Activated T-cell treated with anti-CD3 and anti-CD28 coated beads, Interleukin-2, amount 50 U/mL, for 72 hours (primary cell): ENCODE measurements around the gene RFX6. TPM values are rescaled to one million over a fixed set of nuclear protein-coding genes. Genes with fewer than 3 reads are reported as not detected.

ENCODE experiments used
- ATAC-seq, 2 donors: fragments of 150-1000 bp; cut with Tn5 transposase; replicated peaks in 1 of 2; 2 replicates each; pipeline ENCODE4 v1.10.0; 2021; ENCODE audit warnings: moderate library complexity in 2 of 2, mild to moderate bottlenecking in 1 of 2
- DNase-seq, 2 donors: peaks; one replicate each; pipeline ENCODE4 v3.0.0; 2021 to 2022; ENCODE audit warnings: mixed read lengths in 1 of 2
- H3K27ac Mint-ChIP-seq: one replicate; pipeline ENCODE4 v1.8.0; 2022; ENCODE audit warnings: mild to moderate bottlenecking, moderate library complexity, mixed read lengths
- H3K27me3 Mint-ChIP-seq: one replicate; pipeline ENCODE4 v1.8.0; 2022; ENCODE audit warnings: low read depth, mixed read lengths
- H3K36me3 Mint-ChIP-seq, 2 donors: one replicate each; pipeline ENCODE4 v1.8.0; 2022; ENCODE audit warnings: mixed read lengths in 2 of 2, mild to moderate bottlenecking in 1 of 2; ENCODE audit not compliant: insufficient read depth in 2 of 2
- H3K4me1 Mint-ChIP-seq: one replicate; pipeline ENCODE4 v1.8.0; 2022; ENCODE audit warnings: low read depth, mixed read lengths
- H3K4me3 Mint-ChIP-seq, 2 donors: one replicate each; pipeline ENCODE4 v1.8.0; 2022; ENCODE audit warnings: mild to moderate bottlenecking in 2 of 2, mixed read lengths in 2 of 2, moderate library complexity in 2 of 2
- H3K9me3 Mint-ChIP-seq, 2 donors: one replicate each; pipeline ENCODE4 v1.8.0; 2022; ENCODE audit warnings: mixed read lengths in 2 of 2
- total RNA-seq, 2 donors: library from RNA; stranded (reverse); gene quantifications; one replicate each; pipeline ENCODE4 v1.2.3, GENCODE V29; 2022

RFX6 gene
- total RNA-seq, 2 donors from 2014 or later: not detected

GRCh38 chr6:116925088-116925794, 48.2 kb downstream of the RFX6 start:
- H3K27me3 Mint-ChIP-seq: no peaks in the 10 kb centered on the region
- H3K4me3 Mint-ChIP-seq: no peak overlapping the region
- no peaks in the 10 kb centered on the region for H3K9me3 Mint-ChIP-seq
- no peaks in the 10 kb centered on the region for H3K36me3 Mint-ChIP-seq
- H3K27ac Mint-ChIP-seq: no peak overlapping the region
- no peak for ATAC-seq
- H3K4me1 Mint-ChIP-seq: no peaks in the 10 kb centered on the region
- no peak for DNase-seq

GRCh38 chr6:116928677-116929076, 51.6 kb downstream of the RFX6 start:
- H3K4me3 Mint-ChIP-seq: no peak overlapping the region
- ATAC-seq (no peak), DNase-seq (no peak)
- H3K4me1 Mint-ChIP-seq: no peaks in the 10 kb centered on the region
- no peaks in the 10 kb centered on the region for H3K27me3 Mint-ChIP-seq
- H3K27ac Mint-ChIP-seq: no peak overlapping the region
- H3K9me3 Mint-ChIP-seq: peaks cover 0 to 1% of the 10 kb centered on the region in 2 donors
- no peaks in the 10 kb centered on the region for H3K36me3 Mint-ChIP-seq

- no peak for DNase-seq
- Mint-ChIP-seq H3K36me3 (no peaks in the 10 kb centered on the region), H3K27ac (no peak overlapping the region), H3K27me3 (no peaks in the 10 kb centered on the region), H3K4me3 (no peak overlapping the region), H3K9me3 (peaks cover 0 to 1% of the 10 kb centered on the region in 2 donors), H3K4me1 (no peaks in the 10 kb centered on the region)
- no peak for ATAC-seq
Measured at GRCh38 chr6:116929825-116930224, 52.8 kb downstream of the RFX6 start.

GRCh38 chr6:116931456-116931855, 54.4 kb downstream of the RFX6 start:
- no peak overlapping the region for H3K4me3 Mint-ChIP-seq
- H3K27me3 Mint-ChIP-seq: no peaks in the 10 kb centered on the region
- DNase-seq (no peak), ATAC-seq (no peak)
- no peak overlapping the region for H3K27ac Mint-ChIP-seq
- H3K9me3 Mint-ChIP-seq: peaks cover 0 to 1% of the 10 kb centered on the region in 2 donors
- no peaks in the 10 kb centered on the region for H3K36me3 Mint-ChIP-seq
- no peaks in the 10 kb centered on the region for H3K4me1 Mint-ChIP-seq

DNA sequence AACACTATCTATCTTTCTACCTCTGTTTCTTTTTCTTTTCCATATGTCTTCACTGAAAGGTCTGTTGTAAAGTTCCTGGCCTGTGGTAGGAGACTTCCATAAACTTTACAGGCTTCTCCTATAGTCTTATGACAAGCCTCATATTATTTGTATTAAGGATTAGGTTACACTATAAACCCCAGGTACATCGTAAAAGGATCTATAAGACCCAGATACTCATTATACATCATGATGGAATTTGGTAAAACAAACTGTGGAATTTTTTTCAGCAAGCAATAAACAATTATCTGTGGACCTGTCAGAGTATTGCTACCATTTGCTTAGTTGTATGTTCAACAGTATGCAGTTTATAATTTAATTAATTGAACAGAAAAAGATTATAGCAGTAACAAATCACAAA, 55.5 kb downstream of the RFX6 start:
- Mint-ChIP-seq H3K4me3 (no peak overlapping the region), H3K27ac (no peak overlapping the region), H3K9me3 (peaks cover 0 to 1% of the 10 kb centered on the region in 2 donors), H3K4me1 (no peaks in the 10 kb centered on the region), H3K27me3 (no peaks in the 10 kb centered on the region), H3K36me3 (no peaks in the 10 kb centered on the region)
- ATAC-seq (no peak), DNase-seq (no peak)

DNA sequence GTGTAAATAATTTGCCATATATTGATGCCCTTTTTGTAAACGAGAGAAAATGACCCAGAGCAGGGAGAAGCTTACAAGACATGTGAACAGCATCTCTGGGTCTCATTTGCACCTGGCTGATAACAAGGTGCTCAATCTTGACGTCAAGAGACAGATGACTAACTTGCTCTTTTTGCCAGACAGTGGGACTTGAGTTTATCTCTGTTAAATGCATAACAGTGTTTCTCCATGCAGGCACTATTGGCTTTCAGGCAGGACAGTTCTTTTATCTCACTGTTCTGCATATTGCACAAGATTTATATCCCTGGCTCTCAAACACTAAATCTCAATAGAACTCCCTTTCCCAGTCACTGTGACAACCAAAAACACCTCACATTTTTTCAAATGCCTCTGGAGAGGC, 56.4 kb downstream of the RFX6 start:
- ATAC-seq: no peak

DNA sequence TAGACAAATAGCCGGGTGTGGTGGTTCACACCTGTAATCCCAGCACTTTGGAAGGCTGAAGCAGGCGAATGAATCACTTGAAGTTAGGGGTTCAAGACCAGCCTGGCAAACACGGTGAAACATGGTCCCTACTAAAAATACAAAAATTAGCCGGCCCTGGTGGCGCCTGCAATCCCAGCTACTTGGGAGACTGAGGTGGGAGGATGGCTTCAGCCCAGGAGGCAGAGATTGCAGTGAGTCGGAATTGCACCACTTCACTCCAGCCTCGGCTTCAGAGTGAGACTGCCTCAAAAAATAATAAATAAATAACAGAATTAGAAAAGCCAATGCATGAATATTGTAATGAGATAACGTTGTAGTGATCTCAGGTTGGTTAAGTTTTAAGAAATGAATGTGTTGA, 61.3 kb downstream of the RFX6 start:
- Mint-ChIP-seq H3K27me3 (no peaks in the 10 kb centered on the region), H3K27ac (no peak overlapping the region), H3K4me3 (no peak overlapping the region), H3K9me3 (no peaks in the 10 kb centered on the region), H3K36me3 (no peaks in the 10 kb centered on the region), H3K4me1 (no peaks in the 10 kb centered on the region)
- no peak for DNase-seq
- ATAC-seq: no peak

More for the DNA sequence above, 56.4 kb downstream of the RFX6 start:
- Mint-ChIP-seq H3K4me1 (no peaks in the 10 kb centered on the region), H3K9me3 (peaks cover 0 to 1% of the 10 kb centered on the region in 2 donors), H3K27ac (no peak overlapping the region), H3K4me3 (no peak overlapping the region), H3K36me3 (no peaks in the 10 kb centered on the region), H3K27me3 (no peaks in the 10 kb centered on the region)
- DNase-seq: no peak

- Mint-ChIP-seq H3K27me3 (no peaks in the 10 kb centered on the region), H3K27ac (no peak overlapping the region), H3K36me3 (no peaks in the 10 kb centered on the region), H3K4me3 (no peak overlapping the region), H3K9me3 (no peaks in the 10 kb centered on the region), H3K4me1 (no peaks in the 10 kb centered on the region)
- DNase-seq (no peak), ATAC-seq (no peak)
Measured at GRCh38 chr6:116941727-116942126, 64.7 kb downstream of the RFX6 start.

GRCh38 chr6:116945809-116946208, 68.8 kb downstream of the RFX6 start:
- Mint-ChIP-seq H3K27me3 (no peaks in the 10 kb centered on the region), H3K9me3 (no peaks in the 10 kb centered on the region), H3K36me3 (no peaks in the 10 kb centered on the region), H3K4me1 (no peaks in the 10 kb centered on the region), H3K27ac (no peak overlapping the region), H3K4me3 (no peak overlapping the region)
- no peak for DNase-seq
- ATAC-seq: no peak

- Mint-ChIP-seq H3K4me1 (no peaks in the 10 kb centered on the region), H3K27me3 (no peaks in the 10 kb centered on the region), H3K36me3 (no peaks in the 10 kb centered on the region), H3K27ac (no peak overlapping the region), H3K4me3 (no peak overlapping the region), H3K9me3 (no peaks in the 10 kb centered on the region)
- DNase-seq (no peak), ATAC-seq (no peak)
Measured at GRCh38 chr6:116948533-116949304, 71.7 kb downstream of the RFX6 start.

DNA sequence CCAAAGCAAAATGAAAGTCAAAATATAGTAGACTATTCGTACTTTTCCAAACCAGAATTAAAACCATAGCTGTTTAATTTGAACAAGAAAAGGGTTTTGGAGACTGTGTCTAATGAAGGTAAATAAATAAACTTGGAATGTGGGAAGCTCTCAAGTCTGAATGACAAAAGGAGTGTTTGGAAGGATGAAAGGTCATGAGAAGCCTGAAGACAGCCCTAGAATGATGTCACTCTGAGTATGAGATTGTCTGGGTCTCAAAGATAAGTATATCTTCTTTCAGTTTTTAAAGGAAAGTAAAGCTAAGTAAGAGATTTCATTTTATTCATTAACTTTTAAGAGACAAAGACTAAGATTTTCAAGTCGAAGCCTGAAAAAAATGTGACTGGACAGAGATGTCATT, 72.9 kb downstream of the RFX6 start:
- ATAC-seq (no peak), DNase-seq (no peak)
- H3K36me3 Mint-ChIP-seq: no peaks in the 10 kb centered on the region
- H3K9me3 Mint-ChIP-seq: no peaks in the 10 kb centered on the region
- no peaks in the 10 kb centered on the region for H3K27me3 Mint-ChIP-seq
- H3K4me1 Mint-ChIP-seq: no peaks in the 10 kb centered on the region
- H3K27ac Mint-ChIP-seq: no peak overlapping the region
- H3K4me3 Mint-ChIP-seq: no peak overlapping the region

DNA sequence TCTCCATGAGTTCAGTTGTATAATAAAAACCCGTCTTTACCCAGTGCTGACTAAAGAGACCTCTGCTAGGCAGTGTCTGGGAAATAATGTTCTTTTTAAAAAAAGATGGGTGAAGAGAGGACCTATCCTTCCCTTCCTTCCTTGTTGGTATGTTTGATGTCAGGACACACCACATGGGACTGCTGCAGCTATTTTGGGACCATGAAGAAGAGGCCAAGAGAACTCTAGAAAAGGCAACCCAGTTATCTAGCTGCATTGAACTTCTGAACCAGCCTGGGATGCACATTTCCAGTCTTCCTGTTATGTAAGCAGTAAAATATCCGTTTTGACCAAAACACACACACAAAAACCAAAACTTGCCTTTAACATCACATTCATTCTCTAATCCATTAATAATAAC, 77.3 kb downstream of the RFX6 start:
- ATAC-seq (no peak), DNase-seq (no peak)
- no peaks in the 10 kb centered on the region for H3K9me3 Mint-ChIP-seq
- H3K36me3 Mint-ChIP-seq: no peaks in the 10 kb centered on the region
- no peak overlapping the region for H3K4me3 Mint-ChIP-seq
- H3K27me3 Mint-ChIP-seq: no peaks in the 10 kb centered on the region
- H3K4me1 Mint-ChIP-seq: no peaks in the 10 kb centered on the region
- H3K27ac Mint-ChIP-seq: no peak overlapping the region

- Mint-ChIP-seq H3K9me3 (no peaks in the 10 kb centered on the region), H3K27ac (no peak overlapping the region), H3K4me1 (no peaks in the 10 kb centered on the region), H3K27me3 (no peaks in the 10 kb centered on the region), H3K36me3 (no peaks in the 10 kb centered on the region), H3K4me3 (no peak overlapping the region)
- no peak for ATAC-seq
- no peak for DNase-seq
Measured at GRCh38 chr6:116954938-116955337, 77.9 kb downstream of the RFX6 start.

DNA sequence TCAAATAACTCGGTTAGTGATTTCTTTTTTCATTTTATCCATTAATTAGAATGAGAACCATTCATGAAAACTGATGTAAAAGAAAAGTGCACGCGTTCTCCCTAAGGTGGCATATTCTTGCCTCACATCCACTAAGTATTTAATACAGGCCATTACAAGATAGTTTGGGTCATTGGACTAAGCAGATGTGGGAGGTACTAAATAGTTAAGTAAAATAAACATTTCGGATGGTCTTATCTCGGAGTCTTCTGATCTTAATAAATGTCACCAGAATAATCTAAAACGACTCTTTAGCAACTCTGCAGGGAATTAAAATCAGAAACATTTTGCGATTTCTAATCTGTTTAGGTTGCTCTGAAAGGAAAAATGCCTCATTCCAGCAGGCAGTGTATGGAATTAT, 78.7 kb downstream of the RFX6 start:
- no peak overlapping the region for H3K4me3 Mint-ChIP-seq
- H3K4me1 Mint-ChIP-seq: no peaks in the 10 kb centered on the region
- H3K27ac Mint-ChIP-seq: no peak overlapping the region
- H3K36me3 Mint-ChIP-seq: no peaks in the 10 kb centered on the region
- H3K9me3 Mint-ChIP-seq: no peaks in the 10 kb centered on the region
- ATAC-seq (no peak), DNase-seq (no peak)
- H3K27me3 Mint-ChIP-seq: no peaks in the 10 kb centered on the region
